CD8-positive, alpha-beta memory T cell (primary cell): ENCODE data around the gene RASL11A. TPM values are rescaled to one million over a fixed set of nuclear protein-coding genes. Genes with fewer than 3 reads are reported as not detected.

ENCODE experiments used
- CTCF ChIA-PET: fragments of 350-600 bp; sonication (Branson Sonifier 250); formaldehyde crosslinking; loops from one replicate; lab custom pipeline; 2021; ENCODE audit warnings: antibody characterized with exemption; lab: Charles Lee
- POLR2A ChIA-PET: fragments of 350-600 bp; sonication (Branson Sonifier 250); formaldehyde crosslinking; loops from one replicate; lab custom pipeline; 2021; ENCODE audit warnings: antibody characterized with exemption; lab: Charles Lee
- DNase-seq, 5 donors: peaks; one replicate each; pipeline versions ENCODE4 v3.0.0 to v3.0.0-alpha.2; 2020 to 2022; ENCODE audit warnings: mixed read lengths in 1 of 5
- H3K27ac ChIP-seq: one replicate; pipeline ENCODE4 v1.7.0; 2013; ENCODE audit warnings: low read depth, mild to moderate bottlenecking, low read length, moderate library complexity
- H3K27me3 ChIP-seq: 2 replicates; pipeline ENCODE4 v1.7.0; 2013; ENCODE audit warnings: low read length, mild to moderate bottlenecking; ENCODE audit not compliant: insufficient read depth, poor library complexity, severe bottlenecking
- H3K36me3 ChIP-seq: 2 replicates; pipeline ENCODE4 v1.7.0; 2013; ENCODE audit warnings: mild to moderate bottlenecking, low read length, moderate library complexity; ENCODE audit not compliant: insufficient read depth
- H3K4me1 ChIP-seq: 2 replicates; pipeline ENCODE4 v1.7.0; 2013; ENCODE audit warnings: mild to moderate bottlenecking, low read length, moderate library complexity; ENCODE audit not compliant: insufficient read depth
- H3K4me3 ChIP-seq: 2 replicates; pipeline ENCODE4 v1.7.0; 2013; ENCODE audit warnings: mild to moderate bottlenecking, low read length
- H3K9me3 ChIP-seq: 2 replicates; pipeline ENCODE4 v1.7.0; 2013; ENCODE audit warnings: mild to moderate bottlenecking, low read length
- H3K27ac Mint-ChIP-seq, 8 donors: one replicate each; pipeline ENCODE4 v1.8.0; 2020 to 2021; ENCODE audit warnings: mixed read lengths in 8 of 8, mild to moderate bottlenecking in 6 of 8, inconsistent platforms in 3 of 8, moderate library complexity in 3 of 8
- H3K27me3 Mint-ChIP-seq, 2 donors: one replicate each; pipeline ENCODE4 v1.8.0; 2020 to 2021; ENCODE audit warnings: mixed read lengths in 2 of 2, mild to moderate bottlenecking in 1 of 2, moderate library complexity in 1 of 2
- H3K36me3 Mint-ChIP-seq, 3 donors: one replicate each; pipeline ENCODE4 v1.8.0; 2020 to 2021; ENCODE audit warnings: mixed read lengths in 3 of 3, inconsistent platforms in 1 of 3, mild to moderate bottlenecking in 1 of 3
- H3K4me1 Mint-ChIP-seq, 3 donors: one replicate each; pipeline ENCODE4 v1.8.0; 2020 to 2021; ENCODE audit warnings: mixed read lengths in 3 of 3, inconsistent platforms in 1 of 3, mild to moderate bottlenecking in 1 of 3
- H3K4me3 Mint-ChIP-seq, 7 donors: one replicate each; pipeline ENCODE4 v1.8.0; 2020 to 2021; ENCODE audit warnings: mixed read lengths in 7 of 7, mild to moderate bottlenecking in 6 of 7, moderate library complexity in 4 of 7, inconsistent platforms in 2 of 7
- H3K9me3 Mint-ChIP-seq, 5 donors: one replicate each; pipeline ENCODE4 v1.8.0; 2020 to 2022; ENCODE audit warnings: mixed read lengths in 5 of 5, mild to moderate bottlenecking in 3 of 5, moderate library complexity in 2 of 5, inconsistent platforms in 1 of 5
- polyA plus RNA-seq: library from polyadenylated mRNA; unstranded; fragments of 300-500 nt; fragmentation: Illumina TruSeq; gene quantifications from one replicate; pipeline ENCODE4 v1.2.3, GENCODE V29; 2021
- total RNA-seq, 2 experiments: library from RNA; stranded (reverse); gene quantifications; one replicate each; pipeline ENCODE4 v1.2.3, GENCODE V29; 2021

Gene RASL11A
- total and polyA plus RNA-seq, 3 experiments from 2014 or later, result 0.75 to 6.3 (median 5.3) TPM

DNA sequence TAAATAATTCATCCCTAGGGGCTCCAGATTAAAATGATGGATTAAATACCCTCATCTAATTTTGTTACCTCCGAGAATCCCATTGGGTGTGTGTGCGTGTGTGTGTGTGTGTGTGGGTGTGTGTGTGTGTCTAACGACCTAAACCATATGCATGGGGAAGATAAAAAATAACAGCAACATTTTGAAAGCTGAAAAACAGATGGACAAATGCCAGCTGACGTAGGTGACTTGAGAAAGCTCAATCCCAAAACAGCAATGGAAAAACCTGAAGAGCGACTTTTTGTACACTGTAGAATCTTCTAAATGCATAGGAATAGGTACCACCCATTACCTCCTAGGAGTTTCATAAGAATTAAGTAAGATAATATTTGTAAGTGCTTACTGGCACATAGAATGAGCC, 27.9 kb upstream of the RASL11A start:
- no peak for DNase-seq
- Mint-ChIP-seq H3K36me3 (peaks cover 0 to 11% (median 2%) of the 10 kb centered on the region in 3 donors), H3K27ac (no peak overlapping the region), H3K27me3 (no peaks in the 10 kb centered on the region), H3K4me1 (peaks cover 0 to 6% (median 0%) of the 10 kb centered on the region in 3 donors), H3K4me3 (no peak overlapping the region), H3K9me3 (no peaks in the 10 kb centered on the region)
- no peaks in the 10 kb centered on the region for H3K36me3 ChIP-seq
- H3K27me3 ChIP-seq, result no peaks in the 10 kb centered on the region
- ChIA-PET POLR2A (no interaction called here), CTCF (interaction anchor here (1.3 kb wide), 1 partner anchor 28 kb away, joined by 3 read pairs; the partner anchor contains the start of gene RASL11A)
- no peaks in the 10 kb centered on the region for H3K4me1 ChIP-seq
- no peaks in the 10 kb centered on the region for H3K9me3 ChIP-seq
- no peak overlapping the region for H3K27ac ChIP-seq
- H3K4me3 ChIP-seq, result no peak overlapping the region

GRCh38 chr13:27245610-27246009, 25.0 kb upstream of the RASL11A start:
- H3K4me3 Mint-ChIP-seq, result no peak overlapping the region

GRCh38 chr13:27250833-27251165, 19.8 kb upstream of the RASL11A start:
- CTCF ChIA-PET, result no interaction called here
- peaks cover 0 to 48% (median 9%) of the 10 kb centered on the region in 3 donors for H3K36me3 Mint-ChIP-seq
- no peaks in the 10 kb centered on the region for H3K27me3 ChIP-seq
- peaks cover 14% of the 10 kb centered on the region for H3K36me3 ChIP-seq
- no peak for DNase-seq
- peak overlapping the region; percentile 65 for H3K4me3 ChIP-seq
- H3K4me1 Mint-ChIP-seq, result peaks cover 42 to 65% (median 62%) of the 10 kb centered on the region in 3 donors
- no peaks in the 10 kb centered on the region for H3K9me3 Mint-ChIP-seq
- H3K4me3 Mint-ChIP-seq, result peak overlapping the region; percentile 92 to 99 (median 96)
- no peaks in the 10 kb centered on the region for H3K9me3 ChIP-seq
- peaks cover 42% of the 10 kb centered on the region for H3K4me1 ChIP-seq
- peak overlapping the region; percentile 97 for H3K27ac ChIP-seq
- H3K27me3 Mint-ChIP-seq, result no peaks in the 10 kb centered on the region
- peak overlapping the region; percentile 98 to 100 (median 100) for H3K27ac Mint-ChIP-seq
- POLR2A ChIA-PET, result interaction anchor here (0.6 to 1.1 kb wide), 5 partner anchors 20 to 370 kb away, joined by 3 to 5 read pairs (median 3); partner anchors contain the start of genes LNX2 and RASL11A

More at GRCh38 chr13:27245610-27246009, 25.0 kb upstream of the RASL11A start:
- H3K27ac ChIP-seq, result no peak overlapping the region
- DNase-seq, result no peak
- Mint-ChIP-seq H3K27ac (peak overlapping the region in 1 of 8 donors; percentile 69), H3K9me3 (no peaks in the 10 kb centered on the region), H3K27me3 (no peaks in the 10 kb centered on the region), H3K36me3 (peaks cover 0 to 15% (median 2%) of the 10 kb centered on the region in 3 donors), H3K4me1 (peaks cover 11 to 20% (median 16%) of the 10 kb centered on the region in 3 donors)
- H3K27me3 ChIP-seq, result no peaks in the 10 kb centered on the region
- H3K36me3 ChIP-seq, result no peaks in the 10 kb centered on the region
- POLR2A ChIA-PET, result no interaction called here
- CTCF ChIA-PET, result no interaction called here
- H3K4me3 ChIP-seq, result no peak overlapping the region
- H3K4me1 ChIP-seq, result peaks cover 9% of the 10 kb centered on the region
- H3K9me3 ChIP-seq, result no peaks in the 10 kb centered on the region

GRCh38 chr13:27251166-27252091, 19.2 kb upstream of the RASL11A start, which contains the start of gene RPL21:
Gene RPL21 (plus strand): TSS chr13:27251558. CDS start chr13:27253777, 2,219 bp downstream.
- Histone ChIP-seq H3K36me3 (peaks cover 14% of the 10 kb centered on the region), H3K9me3 (no peaks in the 10 kb centered on the region), H3K27me3 (no peaks in the 10 kb centered on the region), H3K4me3 (peak within 1 kb of the TSS; percentile 65), H3K27ac (peak within 1 kb of the TSS; percentile 97), H3K4me1 (peaks cover 42% of the 10 kb centered on the region)
- peak within 1 kb of the TSS; percentile 92 to 99 (median 96) for H3K4me3 Mint-ChIP-seq
- peaks cover 0 to 53% (median 10%) of the 10 kb centered on the region in 3 donors for H3K36me3 Mint-ChIP-seq
- no peaks in the 10 kb centered on the region for H3K27me3 Mint-ChIP-seq
- H3K27ac Mint-ChIP-seq, result peak within 1 kb of the TSS; percentile 98 to 100 (median 100)
- peak; percentile 85 to 94 (median 92) for DNase-seq
- peaks cover 43 to 63% (median 61%) of the 10 kb centered on the region in 3 donors for H3K4me1 Mint-ChIP-seq
- no peaks in the 10 kb centered on the region for H3K9me3 Mint-ChIP-seq
- ChIA-PET CTCF (no interaction called here), POLR2A (interaction anchor here (0.6 to 1.1 kb wide), 5 partner anchors 19 to 369 kb away, joined by 3 to 5 read pairs (median 3); partner anchors contain the start of genes LNX2 and RASL11A)

- ChIA-PET POLR2A (interaction anchor here (0.7 kb wide), 1 partner anchor 76 kb away, joined by 3 read pairs; no protein-coding TSS in a partner anchor), CTCF (interaction anchor here (3.3 kb wide), 1 partner anchor 18 kb away, joined by 15 read pairs; the partner anchor contains the start of gene RASL11A)
- H3K36me3 ChIP-seq, result peaks cover 14% of the 10 kb centered on the region
- H3K27me3 ChIP-seq, result no peaks in the 10 kb centered on the region
- DNase-seq, result no peak
- no peaks in the 10 kb centered on the region for H3K27me3 Mint-ChIP-seq
- H3K4me1 ChIP-seq, result peaks cover 42% of the 10 kb centered on the region
- H3K9me3 Mint-ChIP-seq, result no peaks in the 10 kb centered on the region
- H3K4me3 Mint-ChIP-seq, result peak overlapping the region; percentile 92 to 99 (median 96)
- peak overlapping the region; percentile 65 for H3K4me3 ChIP-seq
- peak overlapping the region; percentile 97 for H3K27ac ChIP-seq
- peaks cover 44 to 70% (median 61%) of the 10 kb centered on the region in 3 donors for H3K4me1 Mint-ChIP-seq
- H3K9me3 ChIP-seq, result no peaks in the 10 kb centered on the region
- peak overlapping the region; percentile 98 to 100 (median 100) for H3K27ac Mint-ChIP-seq
- peaks cover 0 to 64% (median 9%) of the 10 kb centered on the region in 3 donors for H3K36me3 Mint-ChIP-seq
Measured at GRCh38 chr13:27252467-27252866, 18.2 kb upstream of the RASL11A start.

DNA sequence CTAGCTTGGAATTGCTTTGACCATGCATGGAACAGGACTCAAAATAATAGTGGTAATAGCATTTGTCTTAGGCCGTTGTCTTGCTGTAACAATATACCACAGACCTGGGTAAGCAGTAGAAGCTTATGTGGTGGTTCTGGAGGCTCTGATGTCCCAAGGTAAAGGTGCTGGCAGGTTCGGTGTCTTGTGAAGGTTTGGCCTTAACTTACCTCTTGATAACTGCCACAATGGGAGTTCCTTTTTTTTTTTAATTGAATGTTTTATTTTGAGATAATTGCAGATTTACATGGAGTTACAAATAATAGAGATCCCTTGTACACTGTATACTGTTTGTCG, 13.4 kb upstream of the RASL11A start:
- Mint-ChIP-seq H3K36me3 (peaks cover 3 to 78% (median 12%) of the 10 kb centered on the region in 3 donors), H3K4me3 (no peak overlapping the region), H3K4me1 (peaks cover 57 to 85% (median 79%) of the 10 kb centered on the region in 3 donors), H3K27me3 (no peaks in the 10 kb centered on the region), H3K9me3 (no peaks in the 10 kb centered on the region), H3K27ac (peak overlapping the region in 2 of 8 donors; percentile 28 to 47)
- CTCF ChIA-PET, result interaction anchor here (1.1 to 1.8 kb wide), 4 partner anchors 10 to 22 kb away, joined by 4 to 7 read pairs (median 5); partner anchors contain the start of gene RASL11A
- Histone ChIP-seq H3K4me1 (peaks cover 51% of the 10 kb centered on the region), H3K9me3 (no peaks in the 10 kb centered on the region), H3K27me3 (no peaks in the 10 kb centered on the region), H3K36me3 (peaks cover 30% of the 10 kb centered on the region), H3K27ac (no peak overlapping the region), H3K4me3 (no peak overlapping the region)
- POLR2A ChIA-PET, result interaction anchor here (1.0 kb wide), 1 partner anchor 105 kb away, joined by 7 read pairs; no protein-coding TSS in a partner anchor
- no peak for DNase-seq

DNA sequence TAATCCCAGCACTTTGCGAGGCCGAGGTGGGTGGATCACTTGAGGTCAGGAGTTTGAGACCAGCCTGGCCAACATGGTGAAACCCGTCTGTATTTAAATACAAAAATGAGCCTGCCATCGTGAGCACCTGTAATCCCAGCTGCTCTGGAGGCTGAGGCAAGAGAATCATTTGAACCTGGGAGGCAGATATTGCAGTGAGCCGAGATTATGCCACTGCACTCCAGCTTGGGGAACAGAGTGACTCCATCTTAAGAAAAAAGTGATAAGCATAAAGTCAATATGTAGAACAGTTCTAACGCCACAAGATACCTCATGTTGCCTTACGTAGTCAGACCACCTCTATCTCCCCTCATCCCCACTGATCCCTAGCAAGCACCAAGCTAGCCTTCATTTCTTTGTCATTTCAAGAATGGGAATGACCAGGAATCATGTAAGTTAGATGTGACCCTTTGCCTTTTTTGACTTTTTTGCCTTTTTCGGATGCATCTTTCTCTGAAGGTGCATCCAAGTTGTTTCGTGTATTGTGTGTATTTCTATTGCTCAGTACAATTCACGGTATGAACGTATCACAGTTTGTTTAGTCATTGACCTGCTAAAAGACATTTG, 12.9 kb upstream of the RASL11A start:
- POLR2A ChIA-PET, result no interaction called here
- H3K9me3 Mint-ChIP-seq, result no peaks in the 10 kb centered on the region
- CTCF ChIA-PET, result interaction anchor here (1.1 to 2.8 kb wide), 4 partner anchors 10 to 21 kb away, joined by 4 to 8 read pairs (median 6); partner anchors contain the start of gene RASL11A
- H3K27me3 Mint-ChIP-seq, result no peaks in the 10 kb centered on the region
- no peaks in the 10 kb centered on the region for H3K9me3 ChIP-seq
- no peak overlapping the region for H3K4me3 Mint-ChIP-seq
- peaks cover 3 to 79% (median 12%) of the 10 kb centered on the region in 3 donors for H3K36me3 Mint-ChIP-seq
- no peaks in the 10 kb centered on the region for H3K27me3 ChIP-seq
- no peak for DNase-seq
- no peak overlapping the region for H3K27ac ChIP-seq
- H3K4me3 ChIP-seq, result no peak overlapping the region
- H3K36me3 ChIP-seq, result peaks cover 30% of the 10 kb centered on the region
- H3K4me1 Mint-ChIP-seq, result peaks cover 55 to 83% (median 78%) of the 10 kb centered on the region in 3 donors
- H3K27ac Mint-ChIP-seq, result peak overlapping the region in 4 of 8 donors; percentile 3 to 28 (median 26)
- peaks cover 45% of the 10 kb centered on the region for H3K4me1 ChIP-seq
